ENCODE data around the gene SLC5A11. TPM values are rescaled to one million over a fixed set of nuclear protein-coding genes. Genes with fewer than 3 reads are reported as not detected.

SLC5A11 gene
- total and polyA plus RNA-seq, 8 donors: 0.09 to 0.60 (median 0.14) TPM; not detected in 1

- no peak for ATAC-seq
- Histone ChIP-seq H3K4me3 (no peak overlapping the region), H3K9me3 (no peaks in the 10 kb centered on the region), H3K27me3 (no peaks in the 10 kb centered on the region), H3K36me3 (peaks cover 0 to 82% of the 10 kb centered on the region in 2 donors), H3K4me1 (no peaks in the 10 kb centered on the region), H3K27ac (no peak overlapping the region)
- intact Hi-C loops (cut with DNase I): no loop called here
- no peak for TF ChIP-seq CTCF (IDR thresholded peaks at IDR 0.05)
- no peak for DNase-seq
Observed at GRCh38 chr16:24921229-24921628, 75.5 kb downstream of the SLC5A11 start.

- DNase-seq: no peak
- no peak overlapping the region for H3K4me3 ChIP-seq
- H3K9me3 ChIP-seq: no peaks in the 10 kb centered on the region
- no peak for ATAC-seq
- H3K36me3 ChIP-seq: peaks cover 0 to 86% of the 10 kb centered on the region in 2 donors
- TF ChIP-seq CTCF (IDR thresholded peaks at IDR 0.05): no peak
- no peaks in the 10 kb centered on the region for H3K4me1 ChIP-seq
- no peak overlapping the region for H3K27ac ChIP-seq
- H3K27me3 ChIP-seq: no peaks in the 10 kb centered on the region
- intact Hi-C loops (cut with DNase I): no loop called here
Observed at GRCh38 chr16:24925163-24925562, 79.4 kb downstream of the SLC5A11 start.

GRCh38 chr16:24929409-24929808 is 83.6 kb downstream of the SLC5A11 start:
- TF ChIP-seq CTCF (IDR thresholded peaks at IDR 0.05): no peak
- Histone ChIP-seq H3K4me1 (no peaks in the 10 kb centered on the region), H3K4me3 (no peak overlapping the region), H3K9me3 (no peaks in the 10 kb centered on the region), H3K27ac (no peak overlapping the region), H3K36me3 (peaks cover 0 to 93% of the 10 kb centered on the region in 2 donors), H3K27me3 (no peaks in the 10 kb centered on the region)
- DNase-seq (no peak), ATAC-seq (no peak)
- intact Hi-C loops (cut with DNase I): no loop called here

GRCh38 chr16:24930440-24930839 is 84.7 kb downstream of the SLC5A11 start:
- DNase-seq (no peak), ATAC-seq (no peak)
- intact Hi-C loops (cut with DNase I): no loop called here
- no peak for TF ChIP-seq CTCF (IDR thresholded peaks at IDR 0.05)
- no peaks in the 10 kb centered on the region for H3K9me3 ChIP-seq
- peaks cover 0 to 93% of the 10 kb centered on the region in 2 donors for H3K36me3 ChIP-seq
- no peak overlapping the region for H3K4me3 ChIP-seq
- no peaks in the 10 kb centered on the region for H3K4me1 ChIP-seq
- H3K27ac ChIP-seq: no peak overlapping the region
- no peaks in the 10 kb centered on the region for H3K27me3 ChIP-seq

GRCh38 chr16:24931091-24931490 is 85.3 kb downstream of the SLC5A11 start:
- no peak for TF ChIP-seq CTCF (IDR thresholded peaks at IDR 0.05)
- ATAC-seq (no peak), DNase-seq (no peak)
- Histone ChIP-seq H3K36me3 (peaks cover 0 to 96% of the 10 kb centered on the region in 2 donors), H3K4me1 (no peaks in the 10 kb centered on the region), H3K9me3 (no peaks in the 10 kb centered on the region), H3K4me3 (no peak overlapping the region), H3K27ac (no peak overlapping the region), H3K27me3 (no peaks in the 10 kb centered on the region)
- intact Hi-C loops (cut with DNase I): no loop called here

Data from left lung (tissue), 10 donors.